GM23338 (cell line): Measurements from ENCODE around the gene PLD5. TPM values are rescaled to one million over a fixed set of nuclear protein-coding genes. Genes with fewer than 3 reads are reported as not detected.

ENCODE experiments used
- ATAC-seq: fragments of 200-7000 bp; cut with Tn5 transposase; 3 replicates; pipeline ENCODE4 v1.9.1; 2020
- DNase-seq: peaks from one replicate; pipeline ENCODE4 v3.0.0-alpha.2; 2015; ENCODE audit warnings: low spot score
- H2AFZ ChIP-seq: fragments of 200-600 bp; sonication (generic); 2 replicates; pipeline ENCODE4 v1.8.0; 2016; ENCODE audit warnings: antibody characterized with exemption, mild to moderate bottlenecking, moderate library complexity
- H3F3A ChIP-seq: fragments of 200-600 bp; sonication (generic); replicated peaks from 2 replicates; pipeline ENCODE4 v1.8.0; 2017; ENCODE audit warnings: antibody characterized with exemption, mixed run types, low read depth
- H3K27ac ChIP-seq: fragments of 200-600 bp; sonication (generic); 2 replicates; pipeline ENCODE4 v1.6.1; 2016; ENCODE audit warnings: low read depth
- H3K27me3 ChIP-seq: fragments of 200-600 bp; sonication (generic); 2 replicates; pipeline ENCODE4 v1.8.0; 2016; ENCODE audit warnings: mild to moderate bottlenecking, mixed run types, moderate library complexity; ENCODE audit not compliant: insufficient read depth
- H3K36me3 ChIP-seq: fragments of 200-600 bp; sonication (generic); 2 replicates; pipeline ENCODE4 v1.8.0; 2016; ENCODE audit warnings: mild to moderate bottlenecking; ENCODE audit not compliant: insufficient read depth
- H3K4me1 ChIP-seq: fragments of 200-600 bp; sonication (generic); 2 replicates; pipeline ENCODE4 v1.8.0; 2016; ENCODE audit warnings: mild to moderate bottlenecking, moderate library complexity; ENCODE audit not compliant: insufficient read depth
- H3K4me2 ChIP-seq: fragments of 200-600 bp; sonication (generic); 2 replicates; pipeline ENCODE4 v1.7.1; 2017; ENCODE audit warnings: mixed run types
- H3K4me3 ChIP-seq: fragments of 200-600 bp; sonication (generic); 2 replicates; pipeline ENCODE4 v1.6.1; 2016; ENCODE audit warnings: mixed run types
- H3K79me2 ChIP-seq: fragments of 200-600 bp; sonication (generic); replicated peaks from 2 replicates; pipeline ENCODE4 v1.8.0; 2017; ENCODE audit warnings: mild to moderate bottlenecking; ENCODE audit not compliant: insufficient read depth
- H3K9me2 ChIP-seq: fragments of 200-600 bp; sonication (generic); 2 replicates; pipeline ENCODE4 v1.8.0; 2017; ENCODE audit not compliant: insufficient read depth
- H4K20me1 ChIP-seq: fragments of 200-600 bp; sonication (generic); replicated peaks from 2 replicates; pipeline ENCODE4 v1.8.0; 2017; ENCODE audit warnings: mild to moderate bottlenecking; ENCODE audit not compliant: insufficient read depth
- H3K27ac Mint-ChIP-seq: 2 replicates; pipeline ENCODE4 v1.8.0; 2020; ENCODE audit warnings: inconsistent platforms, mild to moderate bottlenecking, moderate library complexity, mixed read lengths
- H3K27me3 Mint-ChIP-seq: 3 replicates; pipeline ENCODE4 v1.8.0; 2022; ENCODE audit warnings: low read depth, mild to moderate bottlenecking, moderate library complexity, mixed read lengths, inconsistent platforms; ENCODE audit not compliant: insufficient read depth, poor library complexity
- H3K36me3 Mint-ChIP-seq: 3 replicates; pipeline ENCODE4 v1.8.0; 2021; ENCODE audit warnings: low read depth, mild to moderate bottlenecking, inconsistent platforms, moderate library complexity, mixed read lengths
- H3K4me1 Mint-ChIP-seq: 3 replicates; pipeline ENCODE4 v1.8.0; 2020; ENCODE audit warnings: mild to moderate bottlenecking, inconsistent platforms, mixed read lengths
- H3K4me3 Mint-ChIP-seq: 3 replicates; pipeline ENCODE4 v1.8.0; 2021; ENCODE audit warnings: moderate library complexity, mild to moderate bottlenecking, inconsistent platforms, mixed read lengths
- H3K9me3 Mint-ChIP-seq: 3 replicates; pipeline ENCODE4 v1.8.0; 2020; ENCODE audit warnings: moderate library complexity, mild to moderate bottlenecking, inconsistent platforms, mixed read lengths
- EZH2 ChIP-seq: fragments of 200-600 bp; sonication (generic); IDR thresholded peaks from one replicate; pipeline ENCODE4 v1.8.0; 2017; ENCODE audit warnings: antibody characterized with exemption, mild to moderate bottlenecking, low read depth; ENCODE audit not compliant: unreplicated experiment
- EZH2phosphoT487 ChIP-seq: fragments of 200-600 bp; sonication (generic); IDR thresholded peaks from one replicate; pipeline ENCODE4 v1.8.1; 2018; ENCODE audit warnings: antibody characterized with exemption; ENCODE audit not compliant: unreplicated experiment
- JUNB ChIP-seq: IDR thresholded peaks from one replicate; pipeline ENCODE4 v1.6.1; 2016; ENCODE audit warnings: antibody characterized with exemption; ENCODE audit not compliant: unreplicated experiment
- NANOG ChIP-seq: IDR thresholded peaks from 2 replicates; pipeline ENCODE4 v1.6.1; 2016; ENCODE audit warnings: antibody characterized with exemption, borderline replicate concordance
- POLR2AphosphoS5 ChIP-seq: IDR thresholded peaks from 2 replicates; pipeline ENCODE4 v1.6.1; 2016; ENCODE audit warnings: antibody characterized with exemption, low read depth
- ZNF114 ChIP-seq: fragments of 250-450 bp; sonication (Bioruptor Pico); IDR thresholded peaks from 2 replicates; pipeline ENCODE4 v1.5.0; 2020; ENCODE audit warnings: mild to moderate bottlenecking, moderate library complexity
- ZNF462 ChIP-seq: fragments of 250-450 bp; sonication (Bioruptor Pico); IDR thresholded peaks from 2 replicates; pipeline ENCODE4 v1.5.0; 2020; ENCODE audit warnings: mild to moderate bottlenecking, moderate library complexity
- polyA plus RNA-seq: library from polyadenylated mRNA; unstranded; fragments of >200 nt; fragmentation: Nextera tagmentation; extraction: Ambion mirVana; gene quantifications from 2 replicates; pipeline ENCODE4 v1.2.1, GENCODE V29; 2016
- total RNA-seq: library from RNA; depleted of rRNA; stranded (reverse); fragments of >200 nt; shearing (Covaris generic); gene quantifications from 2 replicates; pipeline ENCODE4 v1.2.3, GENCODE V29; 2014

Gene PLD5
- total and polyA plus RNA-seq, 2 experiments from 2014 or later: 5.5 to 5.8 TPM

- TF ChIP-seq ZNF462 (CRISPR knock-in tag): no peak
- no peak for TF ChIP-seq JUNB
- TF ChIP-seq NANOG: no peak
- no peak for TF ChIP-seq EZH2
- TF ChIP-seq EZH2phosphoT487: no peak
Measured at GRCh38 chr1:242083742-242084141, 440.8 kb downstream of the PLD5 start (continued).

- peaks cover 12% of the 10 kb centered on the region for H3K4me1 Mint-ChIP-seq
- TF ChIP-seq ZNF462 (CRISPR knock-in tag): no peak
- TF ChIP-seq NANOG: no peak
- no peak for TF ChIP-seq ZNF114 (CRISPR knock-in tag)
- no peak for TF ChIP-seq POLR2AphosphoS5
Measured at GRCh38 chr1:242081446-242081845, 443.1 kb downstream of the PLD5 start.

More at GRCh38 chr1:242081446-242081845, 443.1 kb downstream of the PLD5 start:
- Histone ChIP-seq H2AFZ (no peak overlapping the region), H3K4me2 (no peak overlapping the region), H4K20me1 (no peaks in the 10 kb centered on the region), H3K79me2 (no peaks in the 10 kb centered on the region), H3K27me3 (no peaks in the 10 kb centered on the region), H3K9me2 (peaks cover 11% of the 10 kb centered on the region; the same call in 1 of the 2 replicates), H3F3A (no peaks in the 10 kb centered on the region), H3K27ac (no peak overlapping the region), H3K4me1 (no peaks in the 10 kb centered on the region; the same call in none of the 2 replicates), H3K36me3 (no peaks in the 10 kb centered on the region), H3K4me3 (no peak overlapping the region)
- ATAC-seq (no peak), DNase-seq (no peak)
- Mint-ChIP-seq H3K27ac (no peak overlapping the region), H3K27me3 (no peaks in the 10 kb centered on the region), H3K36me3 (no peaks in the 10 kb centered on the region), H3K9me3 (no peaks in the 10 kb centered on the region), H3K4me3 (no peak overlapping the region)
